Measurements from ENCODE around the gene NLRP9.

Gene NLRP9

GRCh38 chr19:55700813-55701212, 37.4 kb downstream of the NLRP9 start:
- H3K4me3 ChIP-seq (ENCODE audit: low read length), result no peak overlapping the region
- no peak for TF ChIP-seq CTCF (IDR thresholded peaks at IDR 0.05; ENCODE audit: low read depth, low read length)
- no peak for TF ChIP-seq EZH2phosphoT487 (IDR thresholded peaks at IDR 0.05; ENCODE audit: low read depth)
- no peak overlapping the region for H2AFZ ChIP-seq (ENCODE audit: low read depth, low read length)
- H3K9me3 ChIP-seq (ENCODE audit: insufficient read depth, low read length), result no peaks in the 10 kb centered on the region
- peaks cover 68% of the 10 kb centered on the region for H3K36me3 ChIP-seq (replicated peaks; ENCODE audit: low read depth, low read length)
- no peaks in the 10 kb centered on the region for H3K27me3 ChIP-seq (ENCODE audit: low read depth, low read length)
- H3K79me2 ChIP-seq (ENCODE audit: low read length), result no peaks in the 10 kb centered on the region
- H3K27ac ChIP-seq (ENCODE audit: low read length), result no peak overlapping the region
- H3K4me1 ChIP-seq (ENCODE audit: low read length), result no peaks in the 10 kb centered on the region
- no peak overlapping the region for H3K4me2 ChIP-seq (ENCODE audit: low read length)
- no peak overlapping the region for H3K9ac ChIP-seq (ENCODE audit: low read length)
- H4K20me1 ChIP-seq (ENCODE audit: insufficient read depth, low read length), result no peaks in the 10 kb centered on the region; the same call in none of the 2 replicates

GRCh38 chr19:55699221-55699620, 39.0 kb downstream of the NLRP9 start:
- H3K4me3 ChIP-seq (ENCODE audit: low read length), result no peak overlapping the region

GRCh38 chr19:55698256-55698655, 39.9 kb downstream of the NLRP9 start:
- peaks cover 74% of the 10 kb centered on the region for H3K36me3 ChIP-seq (replicated peaks; ENCODE audit: low read depth, low read length)
- H3K4me3 ChIP-seq (ENCODE audit: low read length), result no peak overlapping the region
- TF ChIP-seq CTCF (IDR thresholded peaks at IDR 0.05; ENCODE audit: low read depth, low read length) (no peak), EZH2phosphoT487 (IDR thresholded peaks at IDR 0.05; ENCODE audit: low read depth) (no peak)

More at GRCh38 chr19:55699221-55699620, 39.0 kb downstream of the NLRP9 start:
- TF ChIP-seq CTCF (IDR thresholded peaks at IDR 0.05; ENCODE audit: low read depth, low read length), result no peak
- no peak for TF ChIP-seq EZH2phosphoT487 (IDR thresholded peaks at IDR 0.05; ENCODE audit: low read depth)
- no peaks in the 10 kb centered on the region for H3K27me3 ChIP-seq (ENCODE audit: low read depth, low read length)
- no peak overlapping the region for H2AFZ ChIP-seq (ENCODE audit: low read depth, low read length)
- H3K36me3 ChIP-seq (replicated peaks; ENCODE audit: low read depth, low read length), result peaks cover 74% of the 10 kb centered on the region
- no peaks in the 10 kb centered on the region for H3K4me1 ChIP-seq (ENCODE audit: low read length)
- H3K79me2 ChIP-seq (ENCODE audit: low read length), result no peaks in the 10 kb centered on the region
- no peak overlapping the region for H3K9ac ChIP-seq (ENCODE audit: low read length)
- H3K4me2 ChIP-seq (ENCODE audit: low read length), result no peak overlapping the region
- H3K9me3 ChIP-seq (ENCODE audit: insufficient read depth, low read length), result no peaks in the 10 kb centered on the region
- H4K20me1 ChIP-seq (ENCODE audit: insufficient read depth, low read length), result no peaks in the 10 kb centered on the region; the same call in none of the 2 replicates
- H3K27ac ChIP-seq (ENCODE audit: low read length), result no peak overlapping the region

GRCh38 chr19:55697698-55698097, 40.5 kb downstream of the NLRP9 start:
- Histone ChIP-seq H4K20me1 (ENCODE audit: insufficient read depth, low read length) (peaks cover 2% of the 10 kb centered on the region; the same call in 1 of the 2 replicates), H3K4me3 (ENCODE audit: low read length) (no peak overlapping the region), H3K27me3 (ENCODE audit: low read depth, low read length) (no peaks in the 10 kb centered on the region), H3K36me3 (replicated peaks; ENCODE audit: low read depth, low read length) (peaks cover 77% of the 10 kb centered on the region), H2AFZ (ENCODE audit: low read depth, low read length) (no peak overlapping the region), H3K9me3 (ENCODE audit: insufficient read depth, low read length) (no peaks in the 10 kb centered on the region), H3K79me2 (ENCODE audit: low read length) (no peaks in the 10 kb centered on the region), H3K4me2 (ENCODE audit: low read length) (no peak overlapping the region), H3K27ac (ENCODE audit: low read length) (no peak overlapping the region), H3K4me1 (ENCODE audit: low read length) (no peaks in the 10 kb centered on the region), H3K9ac (ENCODE audit: low read length) (no peak overlapping the region)
- TF ChIP-seq CTCF (IDR thresholded peaks at IDR 0.05; ENCODE audit: low read depth, low read length) (no peak), EZH2phosphoT487 (IDR thresholded peaks at IDR 0.05; ENCODE audit: low read depth) (no peak)

More at GRCh38 chr19:55698256-55698655, 39.9 kb downstream of the NLRP9 start:
- peaks cover 2% of the 10 kb centered on the region; the same call in 1 of the 2 replicates for H4K20me1 ChIP-seq (ENCODE audit: insufficient read depth, low read length)
- no peak overlapping the region for H3K27ac ChIP-seq (ENCODE audit: low read length)
- H3K4me2 ChIP-seq (ENCODE audit: low read length), result no peak overlapping the region
- no peak overlapping the region for H3K9ac ChIP-seq (ENCODE audit: low read length)
- H3K79me2 ChIP-seq (ENCODE audit: low read length), result no peaks in the 10 kb centered on the region
- no peaks in the 10 kb centered on the region for H3K4me1 ChIP-seq (ENCODE audit: low read length)
- no peaks in the 10 kb centered on the region for H3K27me3 ChIP-seq (ENCODE audit: low read depth, low read length)
- H3K9me3 ChIP-seq (ENCODE audit: insufficient read depth, low read length), result no peaks in the 10 kb centered on the region
- H2AFZ ChIP-seq (ENCODE audit: low read depth, low read length), result no peak overlapping the region
